ENCODE results near the gene LIPA.
A peak's percentile ranks its signal among the peaks of the same experiment; 100 is the strongest.
"Not testable (repeated sequence)": the region's sequence is repeated elsewhere in the genome, so short reads cannot be mapped to it uniquely, and the experiment has no call there.

Gene LIPA

GRCh38 chr10:89207801-89208551, 43.6 kb downstream of the LIPA start:
- DNase-seq (ENCODE audit: low read depth) = no peak

DNA sequence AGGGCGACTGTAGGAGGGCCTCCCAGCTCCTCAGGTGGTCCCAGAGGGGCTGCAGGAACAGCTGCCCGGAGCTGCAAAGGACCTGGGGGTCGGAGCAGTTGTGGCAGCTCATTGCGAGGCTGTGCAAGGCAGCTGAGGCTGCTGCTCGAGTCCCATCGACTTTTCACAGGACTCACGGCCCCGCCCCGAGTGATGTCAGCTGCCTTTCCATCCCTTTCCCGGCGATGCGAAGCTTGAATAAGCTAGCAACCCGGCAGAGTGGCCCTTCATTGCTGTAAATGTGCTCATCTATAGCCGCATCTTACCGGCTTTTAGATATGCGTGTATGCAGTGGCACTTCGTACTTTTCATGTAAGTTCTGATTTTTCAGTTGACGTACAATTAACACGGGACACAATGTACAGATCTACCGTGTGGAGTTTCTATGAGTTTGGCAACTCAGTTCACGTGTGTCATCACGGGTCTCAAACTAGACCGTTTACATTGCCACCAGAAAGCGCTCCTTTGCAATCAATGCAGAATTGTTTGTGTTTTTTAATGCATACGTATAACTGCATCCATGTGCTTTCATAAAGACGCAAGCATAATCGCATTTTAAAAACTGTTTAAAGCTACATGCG, 44.3 kb downstream of the LIPA start, which contains the start of gene CH25H:
TSS of gene CH25H (minus strand) at position 137 of the 620 bp plus-strand sequence. CDS start at position 112, 25 bp downstream.
- DNase-seq (ENCODE audit: low read depth) = peak; percentile 73

DNA sequence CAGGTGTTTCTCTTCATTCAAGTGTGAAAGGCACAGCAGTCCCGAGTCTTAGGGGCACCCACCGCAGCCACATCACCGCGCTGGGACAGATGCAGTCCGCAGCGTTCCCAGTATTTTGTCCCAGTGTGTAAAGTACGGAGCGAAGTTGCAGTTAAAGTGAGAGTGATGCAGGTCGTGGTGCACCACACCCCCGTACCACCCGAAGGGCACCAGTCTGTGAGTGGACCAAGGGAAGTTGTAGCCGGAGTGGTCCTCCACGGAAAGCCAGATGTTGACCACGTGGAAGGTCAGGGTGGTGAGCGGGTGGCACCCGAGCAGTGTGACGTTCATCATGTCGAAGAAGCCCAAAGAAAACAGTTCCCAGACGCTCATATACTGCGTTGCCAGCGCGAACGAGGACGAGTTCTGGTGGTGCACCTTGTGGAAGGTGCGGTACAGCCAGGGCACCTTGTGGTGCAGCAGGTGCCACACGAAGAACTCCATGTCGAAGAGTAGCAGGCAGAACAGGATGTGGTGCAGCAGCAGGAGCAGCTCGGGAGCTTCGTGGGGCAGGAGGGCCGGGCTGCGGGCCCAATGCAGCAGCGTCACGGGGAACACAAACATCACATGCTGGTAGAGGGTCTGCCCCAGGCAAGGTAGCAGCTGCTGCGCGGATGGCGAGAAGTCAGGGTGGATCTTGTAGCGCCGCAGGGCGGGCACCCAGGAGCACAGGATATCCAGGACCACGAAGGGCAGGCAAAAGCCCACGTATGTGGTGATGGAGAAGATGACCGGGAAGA, 45.0 kb downstream of the LIPA start:
- no peak for DNase-seq (ENCODE audit: low read depth)

DNA sequence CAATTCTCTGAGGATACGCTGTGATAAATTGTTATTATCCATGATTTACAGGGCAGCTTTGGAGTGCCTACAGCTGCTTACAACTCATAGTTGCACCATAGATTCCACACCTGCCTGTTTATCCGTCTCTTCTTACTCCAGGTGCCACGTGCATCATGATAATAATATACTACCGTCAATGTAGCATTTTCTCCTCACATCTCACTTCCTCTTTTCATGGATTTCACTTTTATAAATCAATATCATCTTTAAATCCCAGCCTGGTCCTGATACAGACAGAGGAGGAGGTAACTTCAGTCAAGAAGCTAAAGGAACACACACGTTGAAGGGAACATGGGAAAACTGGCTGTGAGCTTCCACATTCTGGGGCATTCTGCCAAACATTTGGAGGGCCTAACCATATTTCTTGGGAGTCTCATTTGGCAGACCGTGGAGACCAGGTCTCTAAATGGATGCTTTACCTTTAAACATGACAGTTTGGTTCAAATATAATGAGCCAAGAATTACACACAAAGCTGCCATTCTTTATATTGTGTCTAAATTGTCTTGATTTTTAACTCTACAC, 46.9 kb downstream of the LIPA start:
- no peak for DNase-seq (ENCODE audit: low read depth)

- no peak for DNase-seq (ENCODE audit: low read depth)
Measured at GRCh38 chr10:89203237-89203636, 48.3 kb downstream of the LIPA start.

DNA sequence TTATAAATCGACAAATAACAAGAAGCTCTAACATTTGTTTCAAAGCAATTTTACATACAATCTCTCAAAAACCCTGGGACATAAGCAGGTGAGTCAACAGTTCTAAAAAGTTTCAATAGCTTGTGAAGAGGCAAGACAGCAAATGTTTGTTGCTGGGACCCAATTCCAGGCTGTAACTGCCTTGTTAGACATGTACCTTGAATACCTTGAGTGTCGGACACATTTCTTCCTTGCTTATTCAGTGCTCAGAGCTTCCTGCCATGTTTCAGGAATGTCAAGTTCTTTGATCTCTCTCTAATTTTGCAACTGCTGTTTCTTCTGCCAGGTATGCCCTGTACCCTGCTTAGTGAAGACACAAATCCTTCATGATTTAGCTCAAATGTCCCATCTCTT, 49.5 kb downstream of the LIPA start:
- DNase-seq (ENCODE audit: low read depth) = no peak

- DNase-seq (ENCODE audit: low read depth) = no peak
Measured at GRCh38 chr10:89201345-89202032, 50.1 kb downstream of the LIPA start.

GRCh38 chr10:89197473-89197872, 54.1 kb downstream of the LIPA start:
- no peak for DNase-seq (ENCODE audit: low read depth)

DNA sequence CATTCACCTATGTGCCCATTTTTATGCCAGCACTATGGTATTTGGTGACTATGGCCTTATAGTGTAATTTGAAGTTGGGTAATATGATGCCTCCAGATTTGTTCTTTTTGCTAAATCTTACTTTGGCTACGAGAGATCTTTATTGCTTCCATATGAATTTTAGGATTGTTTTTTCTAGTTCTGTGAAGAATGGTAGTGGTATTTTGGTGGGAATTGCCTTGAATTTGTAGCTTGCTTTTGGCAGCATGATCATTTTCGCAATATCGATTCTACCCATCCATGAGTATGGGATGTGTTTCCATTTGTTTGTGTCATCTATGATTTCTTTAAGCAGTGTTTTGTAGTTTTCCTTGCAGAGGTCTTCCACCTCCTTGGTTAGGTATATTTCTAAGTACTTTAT, 60.3 kb downstream of the LIPA start:
- not testable (repeated sequence) for DNase-seq (ENCODE audit: low read depth)

- DNase-seq (ENCODE audit: low read depth) = no peak
Measured at GRCh38 chr10:89189211-89189734, 62.3 kb downstream of the LIPA start.

GRCh38 chr10:89185658-89186057, 65.9 kb downstream of the LIPA start:
- no peak for DNase-seq (ENCODE audit: low read depth)

- DNase-seq (ENCODE audit: low read depth) = no peak
Measured at GRCh38 chr10:89184638-89185037, 66.9 kb downstream of the LIPA start.

DNA sequence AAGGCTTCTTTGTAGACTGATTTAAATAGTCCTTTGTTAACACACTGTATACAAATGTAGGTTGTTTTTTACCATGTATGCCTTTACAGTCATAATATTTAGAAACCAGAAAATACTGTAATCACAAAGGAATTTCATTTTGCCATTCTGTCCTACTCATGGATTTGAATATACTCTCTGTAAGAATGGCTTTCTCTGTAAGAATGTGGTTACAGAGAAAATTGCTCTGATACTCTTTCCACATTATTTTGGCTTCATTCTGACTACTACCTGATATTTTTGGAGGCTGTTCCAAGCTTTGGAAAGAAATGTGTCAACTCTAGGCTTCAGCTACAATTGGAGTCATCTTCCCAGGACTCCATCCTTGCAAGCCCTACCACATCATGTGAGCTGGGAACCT, 68.0 kb downstream of the LIPA start:
- no peak for DNase-seq (ENCODE audit: low read depth)

DNA sequence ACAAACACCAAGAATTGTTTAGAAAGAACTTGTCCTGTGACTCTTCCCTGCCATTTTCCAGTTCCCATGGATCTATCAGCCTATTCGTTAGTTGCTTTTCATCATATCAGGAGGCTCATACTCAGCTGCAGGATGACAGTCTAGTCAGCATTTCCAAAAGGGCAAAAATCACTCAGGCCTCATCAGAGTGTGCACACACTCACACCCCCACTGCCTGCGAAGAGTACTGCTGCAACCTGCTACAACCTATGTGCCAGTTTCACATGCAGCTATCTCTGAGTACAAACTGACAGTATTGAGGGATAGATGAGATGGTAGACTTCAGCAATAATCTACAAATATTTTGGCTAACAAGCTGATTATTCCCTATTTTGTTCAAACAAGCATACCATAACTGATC, 68.7 kb downstream of the LIPA start:
- DNase-seq (ENCODE audit: low read depth) = no peak

- DNase-seq (ENCODE audit: low read depth) = no peak
Measured at GRCh38 chr10:89175816-89176215, 75.8 kb downstream of the LIPA start.

DNA sequence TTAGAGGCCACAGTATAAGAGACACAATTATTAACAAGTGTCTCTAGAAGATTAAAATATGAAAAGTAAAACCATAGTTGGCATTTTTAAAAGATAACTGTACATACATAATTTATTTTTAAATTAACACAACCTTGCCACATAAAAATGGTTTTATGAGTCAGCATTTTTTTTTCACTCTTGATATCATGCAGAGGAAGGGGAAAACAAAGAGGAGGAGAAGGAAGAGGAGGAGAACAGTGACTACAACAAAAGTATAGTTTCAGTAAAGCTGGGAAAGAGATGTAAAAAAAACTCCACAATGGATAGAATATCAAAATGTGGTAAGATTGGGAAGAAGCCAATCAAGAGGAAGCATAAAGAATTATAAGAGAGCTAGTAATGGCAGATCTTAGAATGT, 78.5 kb downstream of the LIPA start:
- no peak for DNase-seq (ENCODE audit: low read depth)

DNA sequence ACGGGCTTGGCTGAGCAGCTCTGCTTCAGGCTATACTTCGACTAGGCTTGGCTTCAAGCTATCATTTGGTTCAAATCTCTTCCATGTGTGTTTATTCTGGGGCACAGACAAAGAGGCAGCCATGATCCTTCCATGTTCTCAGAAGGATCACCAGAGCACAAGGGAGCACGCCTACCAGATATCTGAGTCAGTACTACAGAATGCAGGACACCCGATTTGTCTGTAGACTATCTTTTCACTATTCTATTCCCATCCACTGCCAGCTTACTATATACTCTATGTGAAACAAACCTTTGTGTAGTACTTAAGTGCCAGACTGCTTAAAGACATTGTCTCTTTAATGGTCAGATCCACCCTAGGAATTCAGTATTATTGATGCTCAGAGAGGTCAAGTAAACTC, 79.6 kb downstream of the LIPA start:
- peak; percentile 76 for DNase-seq (ENCODE audit: low read depth)

DNA sequence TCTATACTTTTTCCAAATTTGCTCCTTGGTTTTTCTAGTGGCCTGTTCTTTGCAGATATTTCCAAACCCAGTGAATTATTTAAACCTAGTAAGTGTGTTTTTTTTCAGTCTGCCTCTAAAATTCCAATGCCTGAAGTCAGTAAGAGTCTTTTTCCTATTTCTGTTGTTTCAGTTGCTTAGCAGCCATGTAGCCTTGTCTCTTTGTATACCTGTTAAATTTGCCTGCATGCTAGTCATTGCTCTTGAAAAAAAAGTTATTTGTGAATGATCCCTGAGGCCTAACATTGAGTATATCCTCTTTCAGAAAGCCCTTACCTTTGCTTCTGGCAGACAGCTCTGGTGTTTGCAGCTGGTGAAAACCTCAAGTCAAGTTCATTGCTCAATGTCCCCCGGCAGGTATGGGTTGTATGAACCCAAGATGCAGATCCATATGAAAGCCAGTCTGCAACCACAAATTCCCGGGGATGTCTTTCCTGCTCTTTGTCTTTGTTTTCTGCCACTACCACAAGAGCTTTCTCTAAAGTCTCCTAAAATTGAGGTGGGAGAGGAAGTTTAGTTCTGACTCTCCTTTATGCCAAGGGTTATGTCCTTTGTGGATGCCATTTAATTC, 80.2 kb downstream of the LIPA start:
- DNase-seq (ENCODE audit: low read depth) = no peak

DNA sequence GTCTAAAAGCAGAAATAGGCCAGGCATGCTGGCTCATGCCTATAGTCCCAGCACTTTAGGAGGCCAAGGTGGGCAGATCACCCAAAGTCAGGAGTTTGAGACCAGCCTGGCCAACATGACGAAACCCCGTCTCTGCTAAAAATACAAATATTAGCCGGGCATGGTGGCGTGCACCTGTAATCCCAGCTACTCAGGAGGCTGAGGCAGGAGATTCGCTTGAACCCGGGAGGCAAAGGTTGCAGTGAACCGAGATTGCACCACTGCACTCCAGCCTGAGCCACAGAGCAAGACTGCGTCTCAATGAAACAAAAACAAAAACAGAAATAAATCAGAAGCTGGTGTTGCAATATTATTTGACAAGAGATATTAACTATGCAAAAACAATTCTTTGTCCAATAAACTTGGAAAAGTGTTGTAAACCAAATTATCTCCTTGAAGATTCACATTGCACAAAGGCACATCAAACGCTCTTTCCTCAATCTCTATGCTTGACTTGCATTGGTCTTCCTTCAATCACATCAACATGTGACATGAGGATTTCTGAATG, 83.1 kb downstream of the LIPA start:
- not testable (repeated sequence) for DNase-seq (ENCODE audit: low read depth)

DNA sequence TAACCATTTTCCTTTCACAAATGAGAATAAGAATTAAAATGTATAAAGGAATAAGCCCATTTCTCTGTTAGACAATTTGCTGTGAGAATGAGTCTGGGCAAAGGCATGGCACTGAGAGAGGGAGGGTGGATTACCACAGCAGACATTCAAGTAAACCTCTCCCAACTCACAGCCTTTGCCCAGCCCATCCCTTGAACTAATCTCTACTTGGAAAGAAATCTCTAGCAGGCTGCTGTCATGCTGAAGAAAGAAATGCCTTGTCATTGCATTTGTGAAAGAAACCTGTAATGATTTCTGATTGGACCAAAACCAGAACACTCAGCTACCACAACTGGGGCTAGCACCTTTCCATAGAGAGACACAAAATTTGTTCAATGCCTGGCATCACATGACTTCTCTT, 83.7 kb downstream of the LIPA start:
- no peak for DNase-seq (ENCODE audit: low read depth)

DNA sequence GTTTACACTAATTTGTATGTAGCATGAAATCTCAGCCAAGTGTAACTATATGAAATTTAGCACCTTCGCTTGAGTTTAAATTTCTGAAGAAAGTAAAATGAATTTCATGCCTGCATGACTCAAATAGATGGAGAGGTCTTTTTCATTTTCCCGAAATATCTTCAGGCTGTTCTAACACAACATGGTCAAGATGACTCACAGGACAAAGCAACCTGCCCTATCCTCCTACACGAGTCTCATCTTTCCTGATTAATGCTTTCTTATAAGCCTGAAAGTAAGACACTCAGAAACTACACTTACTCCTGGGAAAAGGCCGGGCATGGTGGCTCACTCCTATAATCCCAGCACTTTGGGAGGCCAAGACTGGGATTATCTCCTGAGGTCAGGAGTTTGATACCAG, 85.7 kb downstream of the LIPA start:
- no peak for DNase-seq (ENCODE audit: low read depth)
